Endothelial cell of umbilical vein (primary cell): ENCODE data around the gene CLSTN2. TPM values are rescaled to one million over a fixed set of nuclear protein-coding genes. Genes with fewer than 3 reads are reported as not detected.

Source experiments
- BruUV-seq: library from RNA; stranded (reverse); fragments of 400-500 nt; replicated peaks from 2 replicates; lab custom pipeline; 2021; lab: Mats Ljungman, UMichigan
- CTCF ChIA-PET: fragments of 300-600, 350-600 bp; sonication (Branson Sonifier 250); formaldehyde crosslinking; loops from one replicate; lab custom pipeline; 2021; ENCODE audit warnings: antibody characterized with exemption, inconsistent platforms; lab: Charles Lee
- POLR2A ChIA-PET: fragments of 300-600, 350-600 bp; sonication (Branson Sonifier 250); formaldehyde crosslinking; loops from one replicate; lab custom pipeline; 2021; ENCODE audit warnings: antibody characterized with exemption, inconsistent platforms; lab: Charles Lee
- DNase-seq: peaks from one replicate; pipeline ENCODE4 v3.0.0-alpha.2; 2011; ENCODE audit warnings: low read depth, low spot score
- FAIRE-seq: peaks from 2 replicates; lab custom pipeline; 2011; peaks lifted over from hg19 to GRCh38; lab: Jason Lieb, UNC
- H2AFZ ChIP-seq: 2 replicates; pipeline ENCODE4 v1.6.0; 2012; ENCODE audit warnings: low read depth, low read length, control low read depth, inconsistent platforms
- H3K27ac ChIP-seq: 2 replicates; pipeline ENCODE4 v1.5.1; 2011; ENCODE audit warnings: low read depth, mild to moderate bottlenecking, control low read depth, low read length, moderate library complexity; ENCODE audit not compliant: insufficient read depth
- H3K27me3 ChIP-seq, 2 experiments: 2 replicates each; pipeline versions ENCODE4 v1.6.0 to v1.6.1; 2011; ENCODE audit warnings: low read length in 2 of 2, mixed read lengths in 1 of 2; ENCODE audit not compliant: control insufficient read depth in 2 of 2, insufficient read depth in 2 of 2
- H3K36me3 ChIP-seq, 2 experiments: 2 replicates in 1 of 2; 3 replicates in 1 of 2; pipeline ENCODE4 v1.5.1; 2011; ENCODE audit warnings: low read length in 2 of 2, mild to moderate bottlenecking in 1 of 2, moderate library complexity in 1 of 2; ENCODE audit not compliant: control insufficient read depth in 2 of 2, insufficient read depth in 2 of 2; ENCODE audit errors: extremely low read depth in 1 of 2
- H3K4me1 ChIP-seq: 3 replicates; pipeline ENCODE4 v1.5.1; 2011; ENCODE audit warnings: mild to moderate bottlenecking, low read length; ENCODE audit not compliant: control insufficient read depth, insufficient read depth; ENCODE audit errors: extremely low read depth
- H3K4me2 ChIP-seq: 2 replicates; pipeline ENCODE4 v1.6.1; 2011; ENCODE audit warnings: low read length, control low read depth, mixed read lengths; ENCODE audit not compliant: insufficient read depth
- H3K4me3 ChIP-seq, 3 experiments: fragments of 200-600 bp in 1 of 3; sonication (generic), shearing (Covaris generic) in 1 of 3; replicated peaks in 1 of 3; 2 replicates each; pipeline ENCODE4 v1.5.1; 2011 to 2016; ENCODE audit warnings: control low read depth in 3 of 3, low read length in 3 of 3, mild to moderate bottlenecking in 2 of 3, inconsistent platforms in 1 of 3, low read depth in 1 of 3, moderate library complexity in 1 of 3; ENCODE audit not compliant: insufficient read depth in 1 of 3
- H3K79me2 ChIP-seq: 2 replicates; pipeline ENCODE4 v1.6.0; 2012; ENCODE audit warnings: low read length, inconsistent platforms; ENCODE audit not compliant: control insufficient read depth, insufficient read depth
- H3K9ac ChIP-seq: replicated peaks from 2 replicates; pipeline ENCODE3; 2011; ENCODE audit warnings: low read length, control low read depth; ENCODE audit not compliant: insufficient read depth; ENCODE audit errors: extremely low read depth
- H3K9me1 ChIP-seq: replicated peaks from 3 replicates; pipeline ENCODE4 v1.6.0; 2011; ENCODE audit warnings: mild to moderate bottlenecking, low read length; ENCODE audit not compliant: control insufficient read depth, insufficient read depth; ENCODE audit errors: extremely low read depth
- H3K9me3 ChIP-seq: replicated peaks from 2 replicates; pipeline ENCODE4 v1.5.1; 2012; ENCODE audit warnings: low read length, inconsistent platforms; ENCODE audit not compliant: control insufficient read depth, insufficient read depth
- H4K20me1 ChIP-seq: replicated peaks from 2 replicates; pipeline ENCODE3; 2011; ENCODE audit warnings: mild to moderate bottlenecking, low read length; ENCODE audit not compliant: control insufficient read depth, insufficient read depth; ENCODE audit errors: extremely low read depth
- CTCF ChIP-seq, 2 donors: IDR thresholded peaks; 1 replicate in 1 of 2; 2 replicates in 1 of 2; pipeline ENCODE4 v1.5.1; 2011; ENCODE audit warnings: low read length in 2 of 2, mild to moderate bottlenecking in 2 of 2, moderate library complexity in 2 of 2, control low read depth in 1 of 2, inconsistent platforms in 1 of 2, low read depth in 1 of 2; ENCODE audit not compliant: insufficient read depth in 1 of 2; ENCODE audit errors: extremely low read depth in 1 of 2
- EZH2 ChIP-seq: IDR thresholded peaks from 2 replicates; pipeline ENCODE4 v1.6.1; 2012; ENCODE audit warnings: borderline replicate concordance, low read depth, mild to moderate bottlenecking, moderate library complexity, low read length, inconsistent platforms; ENCODE audit not compliant: severe bottlenecking
- FOS ChIP-seq: IDR thresholded peaks from 2 replicates; pipeline ENCODE4 v1.6.1; 2011; ENCODE audit warnings: mild to moderate bottlenecking, low read length, moderate library complexity, borderline replicate concordance; ENCODE audit not compliant: insufficient read depth
- GATA2 ChIP-seq: IDR thresholded peaks from 2 replicates; pipeline ENCODE4 v1.7.0; 2011; ENCODE audit warnings: low read depth, mild to moderate bottlenecking, moderate library complexity, mixed read lengths, low read length; ENCODE audit not compliant: insufficient read length, insufficient read depth
- JUN ChIP-seq: IDR thresholded peaks from 2 replicates; pipeline ENCODE4 v1.6.1; 2011; ENCODE audit warnings: borderline replicate concordance, low read depth; ENCODE audit not compliant: insufficient read length, insufficient read depth
- MYC ChIP-seq: IDR thresholded peaks from one replicate; pipeline ENCODE4 v1.6.1; 2011; ENCODE audit warnings: mild to moderate bottlenecking, low read depth, low read length
- POLR2A ChIP-seq: IDR thresholded peaks from 2 replicates; pipeline ENCODE4 v1.6.1; 2012; ENCODE audit warnings: low read depth, mild to moderate bottlenecking, control low read depth, low read length
- POLR2AphosphoS5 ChIP-seq: IDR thresholded peaks from 2 replicates; pipeline ENCODE4 v1.6.1; 2012; ENCODE audit warnings: low read depth, mild to moderate bottlenecking, control low read depth, low read length, moderate library complexity; ENCODE audit not compliant: insufficient read depth
- dilution Hi-C: fragments of 300-500 bp; cut with MboI; formaldehyde crosslinking; loops from one replicate; pipeline ENCODE4 v1.15.0; 2019; ENCODE audit warnings: low sequenced_read_pairs; ENCODE audit not compliant: extremely low pct_ligation_motif_present
- intact Hi-C: fragments of 100-400 bp; cut with micrococcal nuclease; formaldehyde crosslinking; loops from one replicate; pipeline ENCODE4 v1.10.0; 2022
- polyA plus RNA-seq, 4 experiments: library from polyadenylated mRNA; depleted of rRNA in 3 of 4; stranded (reverse) in 3 of 4; unstranded in 1 of 4; fragments of >200 nt; gene quantifications; 2 replicates each; pipeline versions ENCODE4 v1.2.1 to v1.2.3, GENCODE V29; 2011 to 2012; ENCODE audit warnings: missing spikeins in 1 of 4
- total RNA-seq: library from RNA; stranded (reverse); gene quantifications from 2 replicates; pipeline ENCODE4 v1.2.3, GENCODE V29; 2021
- TF ChIP-seq, protein P1 (sequence below): IDR thresholded peaks from 2 replicates; pipeline ENCODE4 v1.6.1; 2011; ENCODE audit not compliant: insufficient read depth, insufficient read length

CLSTN2 gene
- total and polyA plus RNA-seq, 2 donors (not counting 3 experiments of a cell fraction or from before 2014, with no cell fraction given) = 0.26 to 0.38 TPM

GRCh38 chr3:140204271-140204984 is 269.4 kb downstream of the CLSTN2 start:
- Histone ChIP-seq H4K20me1 (no peaks in the 10 kb centered on the region), H3K9me1 (no peaks in the 10 kb centered on the region), H3K4me1 (no peaks in the 10 kb centered on the region), H3K79me2 (no peaks in the 10 kb centered on the region), H3K36me3 (no peaks in the 10 kb centered on the region), H2AFZ (no peak overlapping the region), H3K4me3 (no peak overlapping the region), H3K27me3 (no peaks in the 10 kb centered on the region), H3K27ac (no peak overlapping the region), H3K9ac (no peak overlapping the region), H3K4me2 (no peak overlapping the region), H3K9me3 (no peaks in the 10 kb centered on the region)
- ChIA-PET POLR2A (no interaction called here), CTCF (no interaction called here)
- DNase-seq (no peak), FAIRE-seq (no peak)
- no peak for TF ChIP-seq FOS
- TF ChIP-seq EZH2 = no peak
- no peak for TF ChIP-seq JUN
- TF ChIP-seq POLR2AphosphoS5 = no peak
- TF ChIP-seq CTCF (IDR thresholded peaks at IDR 0.05; ENCODE audit: extremely low read depth in 1 of 2, insufficient read depth in 1 of 2, low read depth in 1 of 2, low read length in 2 of 2) = no peak
- TF ChIP-seq MYC = no peak
- no peak for TF ChIP-seq GATA2
- TF ChIP-seq, protein P1, sequence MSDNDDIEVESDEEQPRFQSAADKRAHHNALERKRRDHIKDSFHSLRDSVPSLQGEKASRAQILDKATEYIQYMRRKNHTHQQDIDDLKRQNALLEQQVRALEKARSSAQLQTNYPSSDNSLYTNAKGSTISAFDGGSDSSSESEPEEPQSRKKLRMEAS = no peak
- TF ChIP-seq POLR2A = no peak
- BruUV-seq = no TSS peak
- intact Hi-C loops (no loop called here), dilution Hi-C loops (no loop called here)
